HL-60 (cell line): ENCODE data around the gene FBXL7.

Source experiments
- DNase-seq, 2 experiments: peaks; one replicate each; pipeline ENCODE4 v3.0.0-alpha.2; 2010 to 2020; ENCODE audit warnings: low read depth in 1 of 2, low spot score in 1 of 2
- H3K27ac ChIP-seq: fragments of 250-450 bp; sonication (Bioruptor Pico); replicated peaks from 2 replicates; pipeline ENCODE4 v1.5.1; 2020; ENCODE audit warnings: mild to moderate bottlenecking, moderate library complexity
- H3K27me3 ChIP-seq: fragments of 250-450 bp; sonication (Bioruptor Pico); 2 replicates; pipeline ENCODE4 v1.5.1; 2021; ENCODE audit warnings: mild to moderate bottlenecking, moderate library complexity; ENCODE audit not compliant: insufficient read depth, poor library complexity, severe bottlenecking
- H3K4me3 ChIP-seq: replicated peaks from 2 replicates; pipeline ENCODE4 v1.5.1; 2011; ENCODE audit warnings: mild to moderate bottlenecking, control low read depth, low read length; ENCODE audit not compliant: insufficient read depth
- CTCF ChIP-seq: IDR thresholded peaks from one replicate; pipeline ENCODE4 v1.5.1; 2011; ENCODE audit warnings: low read length, control low read depth, inconsistent platforms; ENCODE audit not compliant: insufficient read depth
- GABPA ChIP-seq: IDR thresholded peaks from 2 replicates; pipeline ENCODE4 v1.6.1; 2012; ENCODE audit warnings: low read depth
- POLR2AphosphoS5 ChIP-seq: IDR thresholded peaks from 2 replicates; pipeline ENCODE4 v1.6.1; 2012; ENCODE audit warnings: low read depth
- SPI1 ChIP-seq: IDR thresholded peaks from 2 replicates; pipeline ENCODE4 v1.6.1; 2012; ENCODE audit warnings: low read depth, mild to moderate bottlenecking, borderline replicate concordance
- TF ChIP-seq, protein P1 (sequence below): IDR thresholded peaks from 2 replicates; pipeline ENCODE4 v1.6.1; 2012; ENCODE audit warnings: low read depth; ENCODE audit not compliant: insufficient replicate concordance

The FBXL7 gene

DNA sequence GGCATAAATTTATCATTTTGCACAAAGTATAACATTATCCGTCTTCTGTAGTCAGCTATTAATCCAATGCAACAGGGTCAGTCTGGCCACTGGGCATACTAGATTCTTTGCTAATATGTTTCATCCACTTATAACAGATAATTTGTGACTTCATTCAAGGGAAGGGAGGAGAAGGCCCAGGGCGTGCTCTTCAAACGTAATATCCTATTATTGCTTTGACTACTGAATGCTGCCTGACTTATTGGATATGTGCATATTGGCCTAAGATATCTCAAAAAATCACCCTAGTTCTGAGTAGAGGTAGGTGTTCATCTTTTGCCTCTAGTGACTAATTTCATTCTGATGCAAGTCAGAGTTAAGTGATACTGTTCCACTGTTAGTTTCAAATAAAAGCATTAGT, 6.9 kb downstream of the FBXL7 start:
- Histone ChIP-seq H3K27me3 (no peaks in the 10 kb centered on the region), H3K4me3 (no peak overlapping the region), H3K27ac (no peak overlapping the region)
- TF ChIP-seq SPI1, result no peak
- no peak for TF ChIP-seq GABPA
- TF ChIP-seq, protein P1, sequence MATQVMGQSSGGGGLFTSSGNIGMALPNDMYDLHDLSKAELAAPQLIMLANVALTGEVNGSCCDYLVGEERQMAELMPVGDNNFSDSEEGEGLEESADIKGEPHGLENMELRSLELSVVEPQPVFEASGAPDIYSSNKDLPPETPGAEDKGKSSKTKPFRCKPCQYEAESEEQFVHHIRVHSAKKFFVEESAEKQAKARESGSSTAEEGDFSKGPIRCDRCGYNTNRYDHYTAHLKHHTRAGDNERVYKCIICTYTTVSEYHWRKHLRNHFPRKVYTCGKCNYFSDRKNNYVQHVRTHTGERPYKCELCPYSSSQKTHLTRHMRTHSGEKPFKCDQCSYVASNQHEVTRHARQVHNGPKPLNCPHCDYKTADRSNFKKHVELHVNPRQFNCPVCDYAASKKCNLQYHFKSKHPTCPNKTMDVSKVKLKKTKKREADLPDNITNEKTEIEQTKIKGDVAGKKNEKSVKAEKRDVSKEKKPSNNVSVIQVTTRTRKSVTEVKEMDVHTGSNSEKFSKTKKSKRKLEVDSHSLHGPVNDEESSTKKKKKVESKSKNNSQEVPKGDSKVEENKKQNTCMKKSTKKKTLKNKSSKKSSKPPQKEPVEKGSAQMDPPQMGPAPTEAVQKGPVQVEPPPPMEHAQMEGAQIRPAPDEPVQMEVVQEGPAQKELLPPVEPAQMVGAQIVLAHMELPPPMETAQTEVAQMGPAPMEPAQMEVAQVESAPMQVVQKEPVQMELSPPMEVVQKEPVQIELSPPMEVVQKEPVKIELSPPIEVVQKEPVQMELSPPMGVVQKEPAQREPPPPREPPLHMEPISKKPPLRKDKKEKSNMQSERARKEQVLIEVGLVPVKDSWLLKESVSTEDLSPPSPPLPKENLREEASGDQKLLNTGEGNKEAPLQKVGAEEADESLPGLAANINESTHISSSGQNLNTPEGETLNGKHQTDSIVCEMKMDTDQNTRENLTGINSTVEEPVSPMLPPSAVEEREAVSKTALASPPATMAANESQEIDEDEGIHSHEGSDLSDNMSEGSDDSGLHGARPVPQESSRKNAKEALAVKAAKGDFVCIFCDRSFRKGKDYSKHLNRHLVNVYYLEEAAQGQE, result no peak
- no peak for TF ChIP-seq POLR2AphosphoS5
- no peak for TF ChIP-seq CTCF
- no peak for DNase-seq

- Histone ChIP-seq H3K27me3 (no peaks in the 10 kb centered on the region), H3K4me3 (no peak overlapping the region), H3K27ac (no peak overlapping the region)
- TF ChIP-seq POLR2AphosphoS5 (no peak), GABPA (no peak), SPI1 (no peak), CTCF (no peak)
- TF ChIP-seq, protein P1, result no peak
- DNase-seq, result no peak
Observed at GRCh38 chr5:15510092-15510491, 10.1 kb downstream of the FBXL7 start.

GRCh38 chr5:15510831-15511230, 10.9 kb downstream of the FBXL7 start:
- TF ChIP-seq CTCF (no peak), SPI1 (no peak), GABPA (no peak)
- TF ChIP-seq, protein P1, result no peak
- Histone ChIP-seq H3K27ac (no peak overlapping the region), H3K27me3 (no peaks in the 10 kb centered on the region), H3K4me3 (no peak overlapping the region)
- no peak for DNase-seq
